IPS DF 4.7 (cell line): ENCODE results near the gene IZUMO3.
"Not testable (repeated sequence)": the region's sequence is repeated elsewhere in the genome, so short reads cannot be mapped to it uniquely, and the experiment has no call there.

Experiments
- DNase-seq: peaks from one replicate; pipeline ENCODE4 v3.0.0-alpha.2; 2013; ENCODE audit warnings: low spot score; ENCODE audit errors: extremely low read depth

The IZUMO3 gene, protein sequence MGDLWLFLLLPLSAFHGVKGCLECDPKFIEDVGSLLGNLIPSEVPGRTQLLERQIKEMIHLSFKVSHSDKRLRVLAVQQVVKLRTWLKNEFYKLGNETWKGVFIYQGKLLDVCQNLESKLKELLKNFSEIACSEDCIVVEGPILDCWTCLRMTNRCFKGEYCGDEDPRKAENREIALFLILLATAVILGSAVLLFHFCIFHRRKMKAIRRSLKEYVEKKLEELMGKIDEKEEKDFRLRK

DNA sequence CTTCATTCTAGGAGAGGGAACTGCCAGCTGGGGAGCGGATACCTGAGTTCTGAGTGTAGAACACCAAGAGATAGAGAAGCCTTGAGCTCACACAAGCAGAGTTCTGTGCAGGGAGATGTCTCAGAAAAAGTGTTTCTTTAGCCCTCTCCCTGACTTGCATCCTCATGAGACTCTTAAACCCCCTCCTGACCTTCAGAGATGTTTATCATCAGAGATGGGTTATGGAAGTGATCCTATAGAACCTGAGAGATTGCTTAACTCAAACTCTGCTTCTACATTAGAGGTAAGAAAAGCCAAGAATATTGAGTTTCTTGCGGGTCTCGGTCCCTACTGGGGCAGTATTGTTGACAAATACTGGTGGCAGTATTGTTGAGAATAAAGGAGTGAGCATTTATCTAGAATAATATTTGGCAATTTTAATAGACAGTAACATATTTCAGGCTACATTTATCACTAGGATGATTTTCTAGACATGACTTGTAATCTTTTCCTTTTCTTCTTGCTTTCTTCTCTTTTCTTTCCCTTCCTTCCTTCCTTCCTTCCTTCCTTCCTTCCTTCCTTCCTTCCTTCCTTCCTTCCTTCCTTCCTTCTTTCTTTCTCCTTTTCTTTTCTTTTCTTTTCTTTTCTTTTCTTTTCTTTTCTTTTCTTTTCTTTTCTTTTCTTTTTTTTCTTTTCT, at the start of gene IZUMO3:
IZUMO3 (minus strand) TSS at position 51 of the 676 bp plus-strand sequence. CDS start 248 bp downstream, outside the sequence.
- DNase-seq: no peak

DNA sequence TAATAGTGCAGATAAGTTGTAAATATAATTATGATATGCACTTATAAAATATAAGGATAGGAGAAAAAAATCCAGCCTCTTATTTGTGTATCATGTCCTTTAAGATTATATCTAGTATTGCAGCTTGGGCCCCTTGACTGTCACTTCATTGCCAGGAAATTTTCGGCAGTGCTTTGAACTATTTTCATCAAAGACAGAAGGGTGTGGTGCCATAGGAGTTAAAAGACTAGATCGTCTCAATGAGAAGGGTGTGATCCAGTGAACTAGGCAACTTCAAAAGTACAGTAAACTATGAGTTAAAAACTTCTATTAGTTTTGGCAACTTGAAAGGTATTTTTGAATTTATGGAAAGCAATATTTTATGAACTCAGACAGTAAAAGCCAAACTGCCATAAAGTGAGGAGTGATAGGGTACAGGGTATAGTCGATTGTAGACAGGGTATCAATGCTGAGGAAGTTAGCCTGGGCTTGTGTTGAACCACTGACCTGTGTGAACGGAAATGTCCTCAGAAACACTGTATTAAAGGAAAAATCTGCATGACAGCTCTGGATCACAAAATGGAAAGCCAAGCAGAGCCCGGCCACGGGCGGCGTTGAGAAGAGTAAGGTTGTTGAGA, 48.6 kb upstream of the IZUMO3 start:
- DNase-seq: no peak

DNA sequence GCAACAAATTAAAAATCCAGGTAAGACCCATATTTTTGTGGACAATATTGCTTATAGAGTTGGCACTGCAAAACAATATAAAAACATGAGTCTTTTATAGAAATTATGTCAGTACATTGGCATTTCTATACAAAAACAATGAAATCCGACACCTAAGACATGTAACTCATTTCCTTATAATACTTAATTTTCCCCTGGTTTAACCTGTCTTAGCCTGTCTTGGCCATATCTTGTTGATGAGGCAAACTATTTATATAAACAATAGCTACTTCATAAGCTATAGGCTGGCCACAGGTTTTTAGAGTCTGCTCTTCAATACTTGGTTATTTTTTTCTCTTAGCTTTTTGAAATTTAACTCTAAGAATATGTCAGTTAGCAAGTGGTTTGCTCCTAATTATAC, 44.7 kb upstream of the IZUMO3 start:
- DNase-seq: no peak

DNA sequence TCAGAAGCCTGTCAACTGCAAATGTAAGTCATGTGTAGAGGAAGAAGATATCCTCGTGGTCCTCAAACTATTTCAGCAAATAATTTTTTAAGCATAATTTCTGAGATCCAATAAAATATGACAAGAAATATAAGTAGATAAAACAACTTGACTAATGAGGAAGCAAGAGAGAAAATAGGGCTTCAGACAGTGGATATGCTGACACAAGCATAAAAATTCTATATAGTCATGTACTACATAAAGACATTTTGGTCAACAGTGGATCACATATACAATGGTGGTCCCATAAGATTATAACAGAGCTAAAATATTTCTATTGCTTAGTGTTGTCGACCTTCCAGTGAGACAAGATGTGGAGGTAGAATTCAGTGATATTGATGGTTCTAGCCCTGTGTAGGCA, 42.2 kb upstream of the IZUMO3 start:
- no peak for DNase-seq

DNA sequence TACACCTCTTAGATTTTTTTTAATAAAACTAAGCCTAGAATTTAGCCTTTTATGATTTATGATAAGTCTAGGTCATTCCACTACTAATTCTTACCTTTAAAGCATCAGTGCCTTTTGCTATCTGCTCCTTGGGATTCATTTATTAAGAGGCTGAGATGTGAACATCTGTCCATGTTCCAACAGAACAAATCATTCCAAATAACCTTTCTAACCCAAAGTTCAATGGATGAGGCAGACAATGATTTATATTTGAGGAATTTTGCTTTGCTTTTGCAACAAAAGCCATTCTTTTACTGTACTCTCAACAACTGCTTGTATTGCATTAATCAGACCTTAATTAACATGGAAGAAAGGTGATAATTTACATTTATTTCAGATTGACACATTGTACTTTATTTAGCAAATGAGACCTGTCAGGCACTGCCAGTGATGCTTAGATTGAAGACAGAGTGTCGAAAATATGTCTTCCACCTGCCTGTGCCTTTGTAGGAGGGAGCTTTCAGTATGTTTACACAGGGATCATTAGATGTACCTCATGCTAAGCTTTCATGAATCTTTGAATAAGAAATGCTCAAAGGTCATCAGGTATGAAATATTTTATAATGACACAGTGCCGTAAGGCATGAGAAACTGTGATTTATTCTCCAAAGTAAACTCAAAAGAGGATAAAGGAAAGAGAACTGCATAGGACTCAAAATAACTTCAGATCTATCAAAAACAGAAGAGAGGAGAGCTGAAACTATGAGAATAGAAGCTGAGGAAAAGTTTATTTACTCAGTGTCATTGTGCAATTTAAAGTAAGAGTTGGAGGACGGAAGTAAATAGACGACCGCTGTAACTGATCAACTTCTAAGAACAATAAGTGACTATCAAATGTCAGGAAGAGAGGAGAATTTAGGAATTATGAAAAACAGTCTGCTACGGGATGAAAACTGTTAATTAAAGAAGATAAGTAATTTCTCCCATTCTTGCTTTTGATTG, 36.7 kb upstream of the IZUMO3 start:
- DNase-seq: no peak

DNA sequence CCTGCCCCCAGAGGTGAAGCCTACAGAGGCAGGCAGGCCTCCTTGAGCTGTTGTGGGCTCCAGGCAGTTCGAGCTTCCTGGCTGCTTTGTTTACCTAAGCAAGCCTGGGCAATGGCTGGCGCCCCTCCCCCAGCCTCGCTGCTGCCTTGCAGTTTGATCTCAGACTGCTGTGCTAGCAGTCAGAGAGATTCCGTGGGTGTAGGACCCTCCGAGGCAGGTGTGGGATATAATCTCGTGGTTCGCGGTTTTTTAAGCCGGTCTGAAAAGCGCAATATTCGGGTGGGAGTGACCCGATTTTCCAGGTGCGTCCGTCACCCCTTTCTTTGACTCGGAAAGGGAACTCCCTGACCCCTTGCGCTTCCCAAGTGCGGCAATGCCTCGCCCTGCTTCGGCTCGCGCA, 34.3 kb upstream of the IZUMO3 start:
- not testable (repeated sequence) for DNase-seq

DNA sequence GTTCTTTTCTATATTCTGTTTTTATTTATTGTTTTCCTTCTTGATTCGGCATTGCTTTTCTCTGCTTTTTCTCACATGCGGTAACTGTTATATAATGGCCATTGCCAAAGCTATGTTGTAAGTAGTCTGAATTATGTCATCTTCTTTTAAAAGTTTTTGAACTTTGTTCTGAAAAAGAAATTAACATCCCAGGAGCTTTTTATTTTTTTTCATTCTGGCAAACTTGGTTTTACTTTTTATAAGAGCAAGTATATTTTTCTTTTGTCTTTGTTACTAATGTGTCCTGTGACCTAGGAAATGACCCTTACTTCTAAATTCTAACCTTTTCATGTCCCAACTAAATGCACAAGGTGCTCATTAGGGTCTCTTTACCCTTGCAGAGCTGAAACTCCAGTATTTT, 26.7 kb upstream of the IZUMO3 start:
- DNase-seq: no peak

DNA sequence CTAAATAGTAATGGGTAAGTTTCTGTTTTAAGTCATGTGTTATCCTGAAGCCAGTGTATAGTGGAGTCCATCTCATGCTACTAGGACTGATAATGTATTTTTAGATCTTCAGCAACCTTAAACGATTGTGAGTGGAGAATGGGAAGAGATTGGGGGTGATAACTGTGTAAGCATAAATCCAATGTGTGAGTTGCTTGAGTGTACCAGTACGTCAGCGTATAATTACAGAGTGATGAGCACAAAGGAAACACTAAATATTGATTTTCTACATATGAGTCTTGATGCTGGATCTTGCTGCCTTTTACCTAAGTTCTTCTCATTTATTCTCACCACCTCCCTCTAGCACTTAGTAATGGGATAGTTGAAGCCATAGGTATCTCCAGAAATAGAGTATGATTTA, 16.3 kb upstream of the IZUMO3 start:
- no peak for DNase-seq

DNA sequence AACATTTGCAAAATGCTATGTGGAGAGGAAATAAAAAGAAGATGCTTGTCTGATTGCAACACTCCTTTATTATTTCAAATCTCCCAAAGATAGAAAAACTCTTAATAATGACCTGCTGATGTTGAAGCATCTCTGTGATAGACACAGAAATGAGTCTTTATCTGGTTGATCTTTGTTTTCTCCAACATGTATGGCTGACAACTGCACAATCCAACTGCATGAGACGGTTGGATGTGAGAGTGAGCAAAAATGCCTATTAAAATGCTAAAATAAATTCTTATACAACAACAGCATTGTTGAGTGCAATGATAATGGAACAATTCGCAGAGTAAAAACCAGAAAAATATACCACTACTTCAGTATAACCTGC, 7.5 kb upstream of the IZUMO3 start:
- DNase-seq: no peak

DNA sequence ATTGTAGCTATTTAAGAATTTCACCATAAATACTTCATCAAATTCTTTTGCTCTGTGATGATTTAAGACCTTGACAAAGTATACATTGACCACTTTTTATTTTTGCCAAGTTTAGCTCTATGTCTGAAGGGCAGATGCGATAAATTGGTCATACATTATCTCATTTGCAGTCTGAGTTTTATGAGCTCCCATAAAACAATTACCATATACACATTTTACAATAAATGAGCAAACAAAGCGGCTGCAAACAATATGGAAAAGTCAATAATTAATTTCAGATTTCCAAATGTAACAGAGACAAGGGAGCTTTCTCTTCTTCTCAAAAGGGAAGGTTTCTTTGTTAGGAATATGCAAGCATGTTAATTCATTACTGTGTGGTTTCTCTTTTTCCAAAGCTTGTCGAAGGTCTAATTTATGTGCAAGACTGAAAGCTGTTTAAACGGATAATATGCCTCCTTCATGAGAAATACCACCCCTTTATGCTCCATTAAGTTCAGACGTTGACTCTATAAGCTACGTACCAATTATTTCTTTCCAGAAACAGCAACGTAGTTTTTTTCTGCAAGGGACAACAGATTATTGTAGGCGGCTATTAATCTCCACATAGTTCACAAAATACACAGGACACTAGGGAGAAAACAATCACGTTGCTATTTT, 7.0 kb upstream of the IZUMO3 start:
- no peak for DNase-seq

DNA sequence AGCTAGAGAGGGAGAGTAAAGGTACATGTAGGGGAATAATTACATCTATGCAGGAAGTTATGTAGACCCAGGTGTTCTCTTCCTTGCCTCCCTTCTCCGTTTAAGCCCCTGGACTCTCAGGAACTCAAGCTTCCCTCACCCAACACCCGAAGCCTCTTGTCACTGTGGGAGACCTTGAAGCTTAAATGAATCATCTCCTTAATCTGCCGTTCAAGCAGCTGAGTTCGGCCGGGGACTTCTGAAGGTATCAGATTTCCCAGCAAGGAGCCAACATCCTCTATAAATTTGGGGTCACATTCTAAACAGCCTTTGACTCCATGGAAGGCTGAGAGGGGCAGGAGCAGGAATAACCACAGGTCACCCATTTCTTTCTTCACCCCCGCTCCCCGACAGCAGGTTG, 412 bp downstream of the IZUMO3 start:
- DNase-seq: no peak

DNA sequence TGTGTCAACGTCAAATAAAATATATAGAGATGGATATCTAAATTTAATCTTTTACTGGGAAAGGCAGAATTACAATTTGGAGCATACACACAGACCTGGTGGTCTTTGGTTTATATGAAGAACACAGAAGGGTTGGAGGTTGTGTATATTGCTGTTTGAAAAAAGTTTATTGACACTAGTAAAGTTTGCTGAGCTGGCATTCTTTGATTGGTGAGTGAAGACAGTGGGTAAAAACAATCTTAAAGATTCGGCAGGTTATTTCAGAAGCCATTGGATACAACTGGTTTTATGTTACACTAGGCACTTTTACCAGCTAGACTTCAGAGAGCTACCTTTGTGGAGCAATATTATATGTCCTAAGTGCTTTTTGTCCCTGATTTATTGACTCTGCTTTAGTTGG, 27.2 kb downstream of the IZUMO3 start:
- DNase-seq: no peak

DNA sequence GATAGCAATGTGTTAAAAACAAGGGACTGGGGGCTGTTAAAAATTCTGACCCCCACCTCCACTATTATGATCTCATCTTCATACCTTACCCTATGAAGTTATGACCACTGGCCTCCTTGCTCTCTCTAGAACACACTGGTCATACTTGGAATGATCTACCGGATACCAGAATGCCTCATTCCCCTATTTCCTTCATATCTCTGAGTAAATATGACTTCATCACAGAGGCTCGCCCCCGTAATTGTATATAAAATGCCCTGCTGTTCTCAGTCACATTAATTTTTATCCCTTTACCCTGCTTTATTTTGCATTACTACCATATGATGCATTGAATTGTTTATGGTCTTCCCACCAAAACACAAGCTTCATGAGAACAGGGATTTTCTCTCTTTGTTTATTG, 29.2 kb downstream of the IZUMO3 start:
- DNase-seq: no peak

DNA sequence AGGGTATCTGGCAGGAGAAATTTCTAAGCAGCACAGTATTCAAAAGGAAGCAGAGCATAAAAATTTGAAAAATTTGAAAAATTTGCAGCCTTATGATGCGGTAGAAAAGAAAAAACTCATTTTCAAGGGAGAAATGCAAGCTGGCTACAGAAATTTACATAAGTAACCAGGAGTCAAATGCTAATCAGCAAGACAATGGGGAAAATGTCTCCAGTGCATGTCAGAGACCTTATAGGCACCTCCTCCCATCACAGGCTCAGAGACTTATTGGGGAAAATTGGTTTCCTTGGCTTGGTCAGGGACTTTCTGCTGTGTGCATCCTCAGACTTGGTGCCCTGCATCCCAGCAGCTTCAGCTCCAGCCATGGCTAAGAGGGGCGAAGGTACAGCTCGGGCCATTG, 35.8 kb downstream of the IZUMO3 start:
- no peak for DNase-seq

DNA sequence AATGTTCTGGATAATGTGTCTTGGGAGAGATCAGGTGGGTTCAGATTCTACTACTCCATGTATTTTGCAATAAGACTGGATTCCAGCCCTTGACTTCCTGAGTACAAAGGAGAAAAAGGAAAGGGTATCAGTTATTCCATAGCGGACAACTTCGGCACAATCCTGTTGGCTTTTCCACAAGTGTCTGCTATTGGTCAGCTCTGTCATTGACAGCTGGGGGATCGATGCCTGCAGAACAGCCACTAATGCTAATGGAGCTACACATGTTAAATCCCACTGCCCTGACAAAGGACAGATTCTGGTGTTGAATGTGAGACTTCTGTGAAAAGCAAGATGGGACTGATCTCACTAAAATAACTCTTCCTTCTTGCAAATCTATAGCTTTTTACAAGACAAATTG, 41.2 kb downstream of the IZUMO3 start:
- no peak for DNase-seq

DNA sequence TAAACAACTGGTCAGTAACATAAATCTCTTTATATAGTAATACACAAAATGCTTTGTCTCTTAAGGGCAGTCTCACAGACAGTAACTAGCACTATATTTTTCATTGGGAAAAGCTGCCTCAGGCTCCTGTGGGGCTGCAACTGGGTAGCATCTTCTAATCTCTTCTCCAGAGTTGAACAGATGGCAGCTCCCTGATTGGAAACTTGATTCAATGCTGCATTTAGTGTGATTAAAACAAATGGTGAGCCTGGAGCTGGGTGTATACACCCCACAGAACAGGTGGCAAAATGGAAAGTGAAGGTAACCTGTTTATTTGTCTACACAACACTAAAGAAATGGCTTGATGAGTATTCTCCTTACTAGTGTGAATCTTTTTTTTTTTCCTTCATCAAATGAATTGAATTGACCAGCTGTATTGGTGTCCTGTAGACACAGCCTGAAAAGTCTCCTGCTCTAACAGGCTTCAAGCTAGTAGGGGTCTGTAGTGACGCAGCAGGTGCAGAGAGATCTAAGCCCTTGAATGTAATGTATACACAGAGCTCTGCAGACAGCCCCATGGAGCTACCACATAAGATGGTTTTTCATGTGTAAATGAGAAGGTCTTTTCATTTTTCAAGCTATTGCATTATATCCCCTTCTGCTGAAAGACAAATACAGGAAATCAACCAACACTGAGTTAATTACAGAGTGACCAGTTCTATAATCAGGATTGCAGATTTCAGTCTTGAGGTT, 43.3 kb downstream of the IZUMO3 start:
- no peak for DNase-seq

DNA sequence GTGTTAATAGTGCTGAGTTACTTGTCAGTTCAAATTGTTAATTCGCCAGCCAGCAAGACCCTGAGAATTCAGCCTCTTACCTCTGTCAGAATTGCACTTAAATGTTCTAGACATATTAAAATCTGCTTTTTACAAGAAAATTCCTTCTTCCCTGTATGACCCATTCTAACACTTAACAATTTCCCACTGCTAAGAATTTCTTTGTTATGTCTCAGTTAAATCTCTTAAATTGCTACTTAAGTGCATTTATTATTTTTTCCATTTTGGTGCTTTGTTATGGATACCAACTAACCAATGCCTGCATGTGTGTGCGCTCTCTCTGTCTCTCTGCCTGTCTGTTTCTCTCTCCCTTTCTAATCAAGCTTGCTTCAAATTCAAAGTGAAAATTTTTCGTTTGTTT, 44.9 kb downstream of the IZUMO3 start:
- DNase-seq: no peak

DNA sequence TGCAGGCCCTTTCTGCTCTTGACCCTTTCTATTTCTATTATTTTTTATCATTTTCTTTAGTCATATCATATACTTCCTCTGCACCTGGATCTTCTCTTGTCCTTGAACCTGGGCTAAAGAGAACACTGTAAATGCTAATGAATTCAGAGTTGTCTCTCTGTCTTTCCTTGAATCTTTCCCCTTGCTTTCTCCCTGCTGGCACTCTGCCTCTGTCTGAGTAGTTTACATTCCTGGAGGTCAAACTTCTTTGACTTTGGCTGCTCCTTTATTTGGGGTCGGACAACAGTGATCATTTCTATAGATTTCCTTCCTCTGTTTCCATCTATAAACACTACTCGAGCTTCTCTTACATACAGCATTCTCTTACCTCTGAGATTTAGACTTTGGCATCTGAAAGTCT, 47.1 kb downstream of the IZUMO3 start:
- no peak for DNase-seq

DNA sequence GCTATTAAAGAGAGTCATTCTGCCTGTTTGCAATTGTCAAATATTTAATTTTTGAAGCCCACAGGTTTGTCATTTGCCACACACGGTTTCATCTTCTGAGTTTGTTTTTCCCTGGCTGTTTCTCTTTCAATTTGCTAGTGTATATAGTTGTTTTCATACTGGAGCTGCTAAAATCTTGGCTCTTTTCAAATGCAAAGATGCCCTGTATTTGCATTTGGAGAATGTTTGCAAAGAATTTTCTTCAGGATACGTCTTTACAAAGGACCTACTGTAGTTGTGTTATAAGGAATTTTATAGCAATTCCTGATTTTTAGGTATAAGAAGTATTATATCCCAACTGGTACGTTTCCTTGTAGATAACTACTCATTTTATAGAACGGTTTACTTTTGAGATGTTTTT, 48.0 kb downstream of the IZUMO3 start:
- DNase-seq: no peak
